NCI-H1930 (cell line): ENCODE data around the gene SHROOM1.
"Not testable (repeated sequence)": the region's sequence is repeated elsewhere in the genome, so short reads cannot be mapped to it uniquely, and the experiment has no call there.

Source experiments
- DNase-seq, 2 experiments: peaks; one replicate each; lab custom pipeline; 2025; lab: John Stamatoyannopoulos, UW

Gene SHROOM1

GRCh38 chr5:132807163-132807838 lies 23.1 kb downstream of the SHROOM1 start:
- no peak for DNase-seq

- DNase-seq: not testable (repeated sequence)
Measured at GRCh38 chr5:132806804-132807162, 23.7 kb downstream of the SHROOM1 start.

DNA sequence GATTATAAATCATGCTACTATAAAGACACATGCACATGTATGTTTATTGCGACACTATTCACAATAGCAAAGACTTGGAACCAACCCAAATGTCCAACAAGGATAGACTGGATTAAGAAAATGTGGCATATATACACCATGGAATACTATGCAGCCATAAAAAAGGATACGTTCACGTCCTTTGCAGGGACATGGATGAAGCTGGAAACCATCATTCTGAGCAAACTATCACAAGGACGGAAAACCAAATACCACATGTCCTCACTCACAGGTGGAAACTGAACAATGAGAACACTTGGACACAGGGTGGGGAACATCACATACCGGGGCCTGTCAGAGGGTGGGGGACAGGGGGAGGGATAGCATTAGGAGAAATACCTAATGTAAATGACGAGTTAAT lies 24.6 kb downstream of the SHROOM1 start:
- DNase-seq: not testable (repeated sequence)

DNA sequence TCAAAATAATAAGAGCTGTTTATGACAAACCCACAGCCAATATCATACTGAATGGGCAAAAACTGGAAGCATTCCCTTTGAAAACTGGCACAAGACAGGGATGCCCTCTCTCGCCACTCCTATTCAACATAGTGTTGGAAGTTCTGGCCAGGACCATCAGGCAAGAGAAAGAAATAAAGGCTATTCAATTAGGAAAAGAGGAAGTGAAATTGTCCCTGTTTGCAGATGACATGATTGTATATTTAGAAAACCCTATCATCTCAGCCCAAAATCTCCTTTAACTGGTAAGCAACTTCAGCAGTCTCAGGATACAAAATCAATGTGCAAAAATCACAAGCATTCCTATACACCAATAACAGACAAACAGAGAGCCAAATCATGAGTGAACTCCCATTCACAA lies 26.2 kb downstream of the SHROOM1 start:
- not testable (repeated sequence) for DNase-seq

DNA sequence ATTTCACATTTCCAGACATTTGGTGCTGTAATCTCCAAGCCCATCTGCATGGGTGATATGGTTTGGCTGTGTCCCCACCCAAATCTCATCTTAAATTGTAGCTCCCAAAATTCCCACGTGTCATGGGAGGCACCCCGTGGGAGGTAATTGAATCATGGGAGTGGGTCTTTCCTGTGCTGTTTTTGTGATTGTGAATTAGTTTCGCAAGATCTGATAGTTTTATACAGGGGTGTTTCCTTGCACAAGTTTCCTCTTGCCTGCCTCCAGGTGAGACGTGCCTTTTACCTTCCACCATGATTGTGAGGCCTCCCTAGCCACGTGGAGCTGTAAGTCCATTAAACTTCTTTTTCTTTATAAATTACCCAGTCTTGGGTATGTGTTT lies 27.8 kb downstream of the SHROOM1 start:
- DNase-seq: not testable (repeated sequence)

GRCh38 chr5:132802044-132802684 lies 28.3 kb downstream of the SHROOM1 start:
- DNase-seq: no peak

DNA sequence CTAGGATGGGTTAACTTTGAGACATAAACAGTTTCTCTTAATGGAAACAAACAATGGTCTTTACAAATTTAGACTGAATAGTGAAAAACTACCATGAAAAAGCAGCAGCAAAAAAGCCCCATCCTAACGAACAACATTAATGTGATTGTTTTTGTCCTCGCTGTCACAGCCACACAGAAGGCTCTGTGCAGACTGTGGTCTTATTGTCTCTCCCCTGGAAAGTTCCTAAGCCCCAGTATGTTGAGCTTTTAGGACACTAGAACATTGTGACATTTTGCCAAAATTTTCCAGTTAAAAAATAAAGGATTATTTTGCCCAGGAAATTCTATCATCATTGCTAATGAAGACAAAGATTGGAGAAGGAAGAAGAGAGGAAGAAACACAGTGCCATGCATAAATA lies 29.9 kb downstream of the SHROOM1 start:
- no peak for DNase-seq

GRCh38 chr5:132799392-132799791 lies 31.1 kb downstream of the SHROOM1 start:
- DNase-seq: no peak

GRCh38 chr5:132797651-132798050 lies 32.8 kb downstream of the SHROOM1 start:
- DNase-seq: no peak

DNA sequence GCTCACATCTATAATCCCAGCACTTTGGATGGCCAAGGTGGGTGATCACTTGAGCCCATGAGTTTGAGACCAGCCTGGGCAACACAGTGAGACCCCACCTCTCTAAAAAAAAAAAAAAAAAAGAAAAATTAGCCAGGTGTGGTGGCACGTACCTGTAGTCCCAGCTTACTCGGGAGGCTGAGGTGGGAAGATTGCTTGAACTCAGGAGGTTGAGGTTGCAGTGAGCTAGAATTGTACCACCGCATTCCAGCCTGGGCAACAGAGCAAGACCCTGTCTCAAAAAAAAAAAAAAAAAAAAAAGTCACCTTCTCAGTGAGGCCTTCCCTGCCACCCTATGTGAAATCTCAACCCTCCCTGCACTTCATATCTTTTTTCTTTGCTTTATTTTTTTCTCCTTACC lies 39.4 kb downstream of the SHROOM1 start:
- no peak for DNase-seq

DNA sequence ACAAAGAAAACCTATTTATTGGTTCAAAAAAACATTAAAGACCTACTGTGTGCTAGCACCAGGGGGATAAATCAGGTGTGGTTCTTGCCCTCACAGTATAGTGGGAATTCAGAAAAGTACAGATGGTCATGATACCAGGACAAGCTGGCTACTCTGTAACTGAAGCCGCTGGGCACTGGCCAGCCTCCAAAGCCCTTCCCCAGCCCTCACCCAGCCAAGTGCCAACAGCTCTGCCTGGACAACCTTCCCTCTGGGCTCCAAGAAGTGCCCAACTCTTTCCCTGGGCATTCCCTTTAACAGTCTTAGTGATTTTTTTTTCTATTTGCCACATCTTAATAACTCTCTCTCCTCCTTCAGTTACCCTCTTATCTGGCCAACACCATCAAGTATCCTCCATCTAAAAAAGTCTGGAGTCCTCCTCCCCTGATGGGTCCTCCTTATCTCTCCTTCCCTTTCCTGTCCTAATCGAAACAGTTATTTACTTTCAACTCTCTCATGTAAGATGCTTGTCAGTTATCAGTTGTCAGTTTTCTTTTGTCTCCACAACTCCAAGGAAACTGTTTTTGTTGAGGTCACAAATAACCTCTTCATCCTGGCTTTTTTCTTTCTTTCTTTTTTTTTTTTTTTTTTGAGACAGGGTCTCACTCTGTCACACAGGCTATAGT lies 40.1 kb downstream of the SHROOM1 start:
- no peak for DNase-seq

DNA sequence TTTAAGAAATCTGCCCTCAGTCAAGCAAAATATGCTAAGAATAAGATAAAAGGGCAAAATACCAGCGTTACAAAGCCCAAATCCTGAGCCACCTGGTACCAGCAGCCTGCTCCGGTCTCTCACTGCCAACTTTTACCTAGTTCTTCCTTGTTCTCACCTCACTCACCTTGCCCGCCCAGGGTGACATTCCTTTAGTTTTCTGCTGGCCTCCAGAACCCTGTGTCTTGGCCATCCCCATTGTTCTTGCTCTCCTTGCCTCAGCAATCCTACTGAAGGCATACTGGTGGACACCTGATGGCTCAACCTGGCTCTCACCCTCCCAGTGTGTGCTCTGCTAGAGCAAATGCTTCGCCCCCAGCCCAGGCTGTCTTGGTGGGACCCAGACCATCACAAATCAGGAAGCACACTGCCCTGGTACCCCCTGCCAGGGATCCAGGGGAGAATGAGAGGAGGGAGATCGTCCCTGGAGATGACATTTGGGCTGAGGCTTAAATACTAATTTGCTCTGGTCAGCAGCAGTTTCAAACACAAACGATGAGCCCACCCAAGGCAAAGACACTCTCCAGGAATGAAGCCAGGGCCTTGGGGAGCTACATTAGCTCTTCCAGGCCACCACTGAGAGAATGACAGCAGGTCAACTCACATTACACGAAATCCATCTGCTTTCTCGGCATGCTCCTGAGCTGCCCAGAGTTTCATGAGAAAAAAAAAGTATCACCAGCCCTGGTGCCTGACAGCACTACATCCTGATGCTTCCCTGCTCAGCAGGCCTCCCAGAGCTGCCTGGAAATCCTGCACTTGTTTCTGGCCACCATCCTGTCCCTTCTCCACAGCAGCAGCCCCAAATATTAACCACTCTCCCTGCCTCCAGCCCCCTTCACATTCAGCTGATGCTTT lies 41.2 kb downstream of the SHROOM1 start:
- DNase-seq: no peak

- DNase-seq: no peak
Measured at GRCh38 chr5:132788508-132788907, 41.9 kb downstream of the SHROOM1 start.

DNA sequence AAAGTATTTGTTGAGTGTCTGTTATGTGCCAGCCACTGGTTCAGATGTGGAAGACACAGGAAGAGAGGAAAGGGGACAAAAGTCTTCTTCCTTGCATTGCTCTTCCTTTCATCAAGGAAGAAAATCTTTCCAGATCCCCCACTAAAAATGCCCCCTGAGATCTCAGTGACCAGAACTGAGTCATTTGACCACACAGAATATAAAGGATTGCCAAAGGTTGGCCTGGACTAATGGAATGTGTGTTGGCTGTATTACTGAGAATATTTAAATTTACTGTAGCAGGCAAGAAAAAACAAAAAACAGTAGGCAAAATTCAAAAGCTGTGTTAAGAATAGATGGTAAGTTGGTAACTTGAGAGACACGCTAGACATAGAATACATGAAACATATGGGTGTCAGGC lies 43.4 kb downstream of the SHROOM1 start:
- DNase-seq: no peak

DNA sequence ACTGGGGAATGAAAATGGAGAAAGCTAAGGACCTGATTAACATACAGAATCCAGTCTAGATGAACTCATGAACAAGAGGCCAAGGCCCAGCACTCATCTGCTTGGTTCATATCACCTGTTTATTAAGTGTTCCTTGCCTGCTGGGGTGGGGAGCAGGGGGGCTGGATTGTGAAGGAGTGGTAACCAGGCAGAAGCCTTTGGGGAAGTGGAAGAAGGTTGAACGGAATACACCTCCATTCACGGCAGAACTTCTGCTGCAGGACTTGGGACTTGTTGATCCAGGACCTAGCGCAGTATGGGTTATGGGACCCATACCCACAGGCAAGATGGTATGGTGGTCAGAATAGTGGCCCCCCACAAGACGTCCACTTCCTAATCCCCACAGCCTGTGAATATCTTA lies 44.6 kb downstream of the SHROOM1 start:
- DNase-seq: no peak

GRCh38 chr5:132785365-132785764 lies 45.1 kb downstream of the SHROOM1 start:
- no peak for DNase-seq

GRCh38 chr5:132782101-132782500 lies 48.3 kb downstream of the SHROOM1 start:
- no peak for DNase-seq

DNA sequence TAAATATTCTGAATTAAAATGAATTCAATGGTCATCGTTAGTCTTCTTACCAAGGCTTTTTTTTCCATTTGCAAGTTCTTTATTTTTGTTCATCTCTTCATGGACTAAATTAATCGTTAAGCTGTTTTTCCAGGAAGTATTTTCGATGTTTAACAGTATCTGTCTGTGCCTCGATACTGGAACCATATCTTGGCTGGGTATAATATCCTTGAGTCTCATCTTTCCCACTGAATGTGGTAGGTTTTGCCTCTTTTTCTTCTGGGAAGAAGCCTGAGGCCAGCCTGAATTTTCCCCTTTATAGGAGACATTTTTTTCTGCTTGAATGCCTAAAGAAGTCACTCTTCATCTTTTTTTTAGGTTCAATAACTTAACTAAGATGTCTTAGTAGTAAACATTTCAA lies 49.4 kb downstream of the SHROOM1 start:
- DNase-seq: no peak

GRCh38 chr5:132780577-132780976 lies 49.9 kb downstream of the SHROOM1 start:
- DNase-seq: no peak

GRCh38 chr5:132779961-132780360 lies 50.5 kb downstream of the SHROOM1 start:
- DNase-seq: no peak

- DNase-seq: no peak
Measured at GRCh38 chr5:132778856-132779255, 51.6 kb downstream of the SHROOM1 start.

DNA sequence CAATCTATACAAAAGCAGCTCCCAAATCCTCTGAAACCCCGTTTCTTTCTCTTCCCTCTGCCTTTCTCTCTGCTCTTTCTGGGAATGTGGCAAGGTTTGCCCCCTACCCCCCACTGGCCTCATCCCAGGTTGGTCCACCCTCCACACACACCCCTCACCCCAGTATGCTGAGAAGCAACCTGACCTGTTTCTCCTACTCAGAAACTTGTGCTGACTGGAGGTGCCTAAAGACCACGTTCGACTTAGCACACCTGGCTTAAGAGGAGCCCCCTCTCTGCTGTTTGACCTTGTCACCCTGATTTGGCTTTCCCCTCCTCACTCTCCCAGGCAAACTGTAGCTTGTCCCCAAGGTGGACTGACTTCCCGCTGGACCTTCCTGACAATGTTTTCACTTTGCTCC lies 52.3 kb downstream of the SHROOM1 start:
- no peak for DNase-seq
